Colonic mucosa (tissue), 4 donors: ENCODE data around the gene MROH8. TPM values are rescaled to one million over a fixed set of nuclear protein-coding genes. Genes with fewer than 3 reads are reported as not detected.

ENCODE experiments used
- DNase-seq: peaks from one replicate; pipeline ENCODE4 v3.0.0-alpha.2; 2020
- H3K27ac ChIP-seq: fragments of 200-600 bp; one replicate; pipeline ENCODE4 v1.8.0; 2021
- H3K27me3 ChIP-seq: fragments of 200-600 bp; one replicate; pipeline ENCODE4 v1.8.0; 2021
- H3K36me3 ChIP-seq: fragments of 200-600 bp; one replicate; pipeline ENCODE4 v1.8.0; 2021
- H3K4me1 ChIP-seq: fragments of 200-600 bp; one replicate; pipeline ENCODE4 v1.8.0; 2021; ENCODE audit warnings: mild to moderate bottlenecking
- H3K4me3 ChIP-seq: fragments of 200-600 bp; one replicate; pipeline ENCODE4 v1.8.0; 2021
- H3K9ac ChIP-seq, 2 donors: one replicate each; pipeline ENCODE4 v1.7.0; 2013; ENCODE audit warnings: control low read depth in 2 of 2, low read depth in 2 of 2, low read length in 2 of 2
- H3K9me3 ChIP-seq: fragments of 200-600 bp; one replicate; pipeline ENCODE4 v1.8.0; 2021
- intact Hi-C: fragments of 100-400 bp; cut with DNase I; formaldehyde crosslinking; loops from one replicate; pipeline ENCODE4 v1.14.1; 2022
- total RNA-seq, 2 donors: library from RNA; stranded (reverse); fragmentation: NEBNext Ultra II Directional in 1 of 2; extraction: Animal tissue kit (Norgen Biotek cat#: 25700) in 1 of 2; gene quantifications; one replicate each; pipeline ENCODE4 v1.2.1, GENCODE V29; 2021
- TF ChIP-seq, protein P1 (sequence below): fragments of 200-600 bp; IDR thresholded peaks from one replicate; pipeline ENCODE4 v1.8.0; 2022; ENCODE audit warnings: antibody characterized with exemption, mild to moderate bottlenecking
- donor health status: healthy.
- donor health status: DM: no; HTN: no; CAD: no.
- donor health status: DM: no; HTN: no; CAD: no.

The MROH8 gene
- total RNA-seq, 2 donors from 2014 or later: 0.90 to 1.3 TPM

DNA sequence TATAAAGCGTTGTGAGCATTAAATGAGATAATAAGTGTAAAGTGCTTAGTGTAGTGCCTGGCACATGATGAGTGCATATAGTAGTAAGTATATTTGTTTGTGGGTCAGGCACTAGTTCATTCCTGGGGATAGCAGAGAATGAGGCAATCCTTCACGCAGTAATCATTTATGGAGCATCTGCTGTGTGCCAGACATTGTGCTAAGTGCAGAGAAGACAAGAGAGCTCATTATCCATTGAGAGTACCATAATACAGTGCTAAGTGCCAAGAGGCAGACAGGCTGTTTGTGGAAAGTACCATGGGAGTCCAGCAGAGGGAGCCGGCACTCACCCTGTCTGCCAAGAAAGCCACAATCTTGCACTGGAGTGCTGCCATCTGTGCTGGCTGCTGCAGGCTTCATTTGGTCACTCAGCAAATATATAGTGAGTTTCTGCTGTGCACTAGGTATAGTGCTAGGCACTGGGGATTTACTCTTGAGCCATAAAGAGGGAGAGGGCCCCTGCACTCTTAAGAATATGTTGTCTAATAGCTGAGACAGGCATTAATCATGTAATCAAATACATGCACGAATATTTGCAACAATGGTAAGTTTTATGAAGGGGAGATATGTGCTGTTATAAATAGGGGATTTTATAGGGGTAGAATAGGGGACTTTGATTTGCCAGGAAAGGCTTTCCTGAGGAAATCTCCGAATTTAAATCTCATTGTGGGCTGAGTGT is 12.9 kb upstream of the MROH8 start:
- TF ChIP-seq, protein P1, sequence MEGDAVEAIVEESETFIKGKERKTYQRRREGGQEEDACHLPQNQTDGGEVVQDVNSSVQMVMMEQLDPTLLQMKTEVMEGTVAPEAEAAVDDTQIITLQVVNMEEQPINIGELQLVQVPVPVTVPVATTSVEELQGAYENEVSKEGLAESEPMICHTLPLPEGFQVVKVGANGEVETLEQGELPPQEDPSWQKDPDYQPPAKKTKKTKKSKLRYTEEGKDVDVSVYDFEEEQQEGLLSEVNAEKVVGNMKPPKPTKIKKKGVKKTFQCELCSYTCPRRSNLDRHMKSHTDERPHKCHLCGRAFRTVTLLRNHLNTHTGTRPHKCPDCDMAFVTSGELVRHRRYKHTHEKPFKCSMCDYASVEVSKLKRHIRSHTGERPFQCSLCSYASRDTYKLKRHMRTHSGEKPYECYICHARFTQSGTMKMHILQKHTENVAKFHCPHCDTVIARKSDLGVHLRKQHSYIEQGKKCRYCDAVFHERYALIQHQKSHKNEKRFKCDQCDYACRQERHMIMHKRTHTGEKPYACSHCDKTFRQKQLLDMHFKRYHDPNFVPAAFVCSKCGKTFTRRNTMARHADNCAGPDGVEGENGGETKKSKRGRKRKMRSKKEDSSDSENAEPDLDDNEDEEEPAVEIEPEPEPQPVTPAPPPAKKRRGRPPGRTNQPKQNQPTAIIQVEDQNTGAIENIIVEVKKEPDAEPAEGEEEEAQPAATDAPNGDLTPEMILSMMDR: peak; percentile 93
- Histone ChIP-seq H3K9me3 (no peaks in the 10 kb centered on the region), H3K27ac (no peak overlapping the region), H3K4me3 (no peak overlapping the region), H3K27me3 (no peaks in the 10 kb centered on the region), H3K36me3 (no peaks in the 10 kb centered on the region), H3K4me1 (peaks cover 7% of the 10 kb centered on the region), H3K9ac (no peak overlapping the region)
- peak; percentile 89 for DNase-seq
- intact Hi-C loops: loop anchor here (10.0 kb wide), 1 partner anchor 73 kb away; the partner anchor contains the start of gene GHRH

DNA sequence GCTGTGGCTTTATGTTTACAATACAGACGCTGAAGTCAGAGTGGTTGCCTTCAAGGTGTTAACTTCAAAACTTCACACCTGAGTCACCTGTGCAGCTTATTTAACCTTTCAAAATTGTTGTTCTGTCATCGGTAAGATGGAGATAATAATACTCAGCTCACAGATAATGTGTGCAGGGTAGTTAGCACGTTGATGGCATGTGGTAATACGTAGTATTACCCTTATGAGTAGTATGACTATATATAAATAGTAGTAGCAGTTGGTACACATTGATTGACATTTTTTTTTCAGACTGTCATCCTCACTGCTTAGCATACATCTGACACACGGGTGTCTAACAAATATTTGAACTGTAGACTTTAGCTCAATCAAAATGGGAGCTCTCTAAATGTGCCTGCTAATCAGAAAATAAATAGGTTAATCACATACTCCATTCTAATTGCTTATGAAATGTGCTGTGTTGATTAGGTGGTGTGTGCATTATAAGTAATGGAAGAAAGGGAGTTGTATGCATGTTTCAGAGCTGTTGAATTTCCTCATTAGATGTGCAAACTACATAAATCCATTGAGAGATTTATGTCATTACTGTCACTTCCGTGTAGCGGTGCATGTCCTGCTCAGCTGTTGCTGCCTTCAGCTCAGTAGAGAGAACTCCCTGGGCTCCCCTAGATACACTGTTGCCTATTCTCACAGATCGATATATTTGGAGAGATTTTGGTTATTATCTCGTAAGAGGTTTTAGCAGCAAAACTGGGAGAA is 11.2 kb upstream of the MROH8 start:
- Histone ChIP-seq H3K27ac (no peak overlapping the region), H3K4me3 (no peak overlapping the region), H3K36me3 (no peaks in the 10 kb centered on the region), H3K27me3 (no peaks in the 10 kb centered on the region), H3K4me1 (peaks cover 7% of the 10 kb centered on the region), H3K9ac (no peak overlapping the region), H3K9me3 (no peaks in the 10 kb centered on the region)
- no peak for DNase-seq
- intact Hi-C loops: loop anchor here (10.0 kb wide), 1 partner anchor 74 kb away; the partner anchor contains the start of gene GHRH
- TF ChIP-seq, protein P1: no peak

DNA sequence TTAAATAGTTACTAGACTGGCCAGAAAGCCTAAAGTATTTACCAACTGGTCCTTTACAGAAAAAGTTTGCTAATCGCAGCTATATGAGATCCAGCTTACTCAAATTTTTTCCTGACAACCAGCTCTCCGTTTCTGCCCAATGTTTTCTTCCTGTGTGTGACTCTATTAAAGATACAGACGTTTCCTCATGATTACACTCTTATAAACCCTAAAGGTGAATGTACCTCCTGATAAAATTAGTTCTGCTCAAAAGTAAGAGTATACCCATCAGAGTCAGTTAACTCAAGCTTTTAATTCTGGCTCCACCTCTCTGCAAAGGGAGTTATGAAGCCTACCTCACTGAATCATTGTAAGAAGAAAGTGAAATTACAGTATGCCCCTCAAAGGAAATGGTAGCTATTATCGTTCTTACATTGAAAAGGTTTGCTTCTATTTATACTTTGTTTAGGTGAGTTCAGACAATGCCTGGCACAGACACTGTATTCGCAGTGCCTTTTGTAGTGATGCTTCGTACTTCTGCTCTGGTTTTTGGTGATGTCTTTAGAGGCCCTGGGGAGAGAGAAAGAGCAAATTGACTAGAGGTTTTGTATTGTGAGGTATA is 10.2 kb upstream of the MROH8 start:
- TF ChIP-seq, protein P1: no peak
- Histone ChIP-seq H3K27ac (no peak overlapping the region), H3K27me3 (no peaks in the 10 kb centered on the region), H3K9me3 (no peaks in the 10 kb centered on the region), H3K36me3 (no peaks in the 10 kb centered on the region), H3K4me3 (no peak overlapping the region), H3K9ac (no peak overlapping the region), H3K4me1 (peaks cover 7% of the 10 kb centered on the region)
- intact Hi-C loops: loop anchor here (10.0 kb wide), 2 partner anchors 75 to 95 kb away; partner anchors contain the start of genes GHRH and RBL1
- no peak for DNase-seq

DNA sequence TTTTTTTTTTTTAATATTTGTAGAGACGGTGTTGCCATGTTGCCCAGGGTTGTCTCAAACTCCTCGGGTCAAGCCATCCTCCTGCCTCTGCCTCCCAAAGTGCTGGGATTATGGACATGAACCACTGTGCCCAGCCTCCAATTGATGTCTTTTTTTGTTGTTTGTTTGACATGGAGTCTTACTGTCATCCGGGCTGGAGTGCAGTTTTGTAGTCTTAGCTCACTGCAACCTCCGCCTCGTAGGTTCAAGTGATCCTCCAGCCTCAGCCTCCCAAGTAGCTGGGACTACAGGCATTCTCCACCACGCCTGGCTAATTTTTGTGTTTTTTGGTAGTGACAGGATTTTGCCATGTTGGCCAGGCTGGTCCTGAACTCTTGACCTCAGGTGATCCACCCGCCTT is 9.4 kb upstream of the MROH8 start:
- H3K4me1 ChIP-seq: peaks cover 7% of the 10 kb centered on the region
- H3K4me3 ChIP-seq: no peak overlapping the region
- H3K27me3 ChIP-seq: no peaks in the 10 kb centered on the region
- H3K27ac ChIP-seq: no peak overlapping the region
- no peak overlapping the region for H3K9ac ChIP-seq
- H3K36me3 ChIP-seq: no peaks in the 10 kb centered on the region
- TF ChIP-seq, protein P1: no peak
- DNase-seq: no peak
- intact Hi-C loops: loop anchor here (10.0 kb wide), 1 partner anchor 94 kb away; the partner anchor contains the start of gene RBL1
- H3K9me3 ChIP-seq: no peaks in the 10 kb centered on the region

DNA sequence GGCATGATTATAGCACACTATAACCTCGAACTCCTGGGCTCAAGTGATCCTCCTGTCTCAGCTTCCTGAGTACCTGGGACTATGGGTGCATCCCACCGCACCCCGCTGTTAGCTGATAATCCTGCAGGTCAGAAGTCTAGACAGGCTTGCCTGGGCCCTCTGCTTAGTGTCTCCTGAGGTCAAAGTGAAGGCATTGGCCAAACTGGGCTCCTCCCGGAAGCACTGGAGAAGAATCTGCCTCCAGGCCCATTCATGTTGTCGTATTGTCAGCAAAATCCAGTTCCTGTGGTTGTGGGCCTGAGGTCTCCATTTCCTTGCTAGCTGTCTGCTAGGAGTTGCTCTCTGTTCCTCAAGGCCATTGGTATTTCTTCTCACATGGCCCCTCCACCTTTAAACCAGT is 6.3 kb upstream of the MROH8 start:
- Histone ChIP-seq H3K36me3 (no peaks in the 10 kb centered on the region), H3K4me3 (no peak overlapping the region), H3K27me3 (no peaks in the 10 kb centered on the region), H3K4me1 (peaks cover under 1% of the 10 kb centered on the region), H3K9ac (no peak overlapping the region), H3K27ac (no peak overlapping the region), H3K9me3 (no peaks in the 10 kb centered on the region)
- no peak for DNase-seq
- intact Hi-C loops: loop anchor here (10.0 kb wide), 1 partner anchor 91 kb away; the partner anchor contains the start of gene RBL1
- TF ChIP-seq, protein P1: no peak
